HepG2 (cell line): ENCODE measurements around the gene CCN2. TPM values are rescaled to one million over a fixed set of nuclear protein-coding genes. Genes with fewer than 3 reads are reported as not detected.

Experiments
- BCLAF1 ChIP-seq: fragments of 450-650 bp; IDR thresholded peaks from 2 replicates; pipeline ENCODE4 v1.6.1; 2017; ENCODE audit warnings: mild to moderate bottlenecking
- KAT7 ChIP-seq: IDR thresholded peaks from 2 replicates; pipeline ENCODE4 v1.6.1; 2018; ENCODE audit warnings: borderline replicate concordance, missing compliant biosample characterization
- KDM2A ChIP-seq: sonication (generic); formaldehyde crosslinking; IDR thresholded peaks from 2 replicates; pipeline ENCODE4 v1.4.0; 2020; ENCODE audit warnings: low read depth, missing genetic modification reagents, borderline replicate concordance
- MAZ ChIP-seq, 2 experiments: sonication (generic) in 1 of 2; formaldehyde crosslinking in 1 of 2; IDR thresholded peaks; 2 replicates each; pipeline versions ENCODE4 v1.5.0 to v1.6.1; 2012 to 2020; ENCODE audit warnings: low read depth in 2 of 2, mild to moderate bottlenecking in 2 of 2, borderline replicate concordance in 1 of 2, improper control_type of control experiment in 1 of 2, low read length in 1 of 2, missing genetic modification reagents in 1 of 2, moderate library complexity in 1 of 2
- ONECUT2 ChIP-seq: sonication (generic); formaldehyde crosslinking; IDR thresholded peaks from 2 replicates; pipeline ENCODE4 v1.4.0; 2020; ENCODE audit warnings: missing genetic modification reagents
- RFX1 ChIP-seq: fragments of 450-650 bp; IDR thresholded peaks from 2 replicates; pipeline ENCODE4 v1.6.1; 2017
- RFXAP ChIP-seq: sonication (generic); formaldehyde crosslinking; IDR thresholded peaks from 2 replicates; pipeline ENCODE4 v1.4.0; 2020; ENCODE audit warnings: missing genetic modification reagents, borderline replicate concordance
- TBP ChIP-seq: sonication (generic); formaldehyde crosslinking; IDR thresholded peaks from 2 replicates; pipeline ENCODE4 v1.5.0; 2020; ENCODE audit warnings: missing genetic modification reagents
- TEAD2 ChIP-seq: sonication (generic); formaldehyde crosslinking; IDR thresholded peaks from 2 replicates; pipeline ENCODE4 v1.9.0; 2021; ENCODE audit warnings: missing genetic modification reagents
- USF2 ChIP-seq, 2 experiments: sonication (generic) in 1 of 2; formaldehyde crosslinking in 1 of 2; IDR thresholded peaks; 2 replicates each; pipeline versions ENCODE4 v1.5.1 to v1.6.1; 2011 to 2020; ENCODE audit warnings: borderline replicate concordance in 1 of 2, low read depth in 1 of 2, low read length in 1 of 2, mild to moderate bottlenecking in 1 of 2, missing genetic modification reagents in 1 of 2, moderate library complexity in 1 of 2
- ZBTB46 ChIP-seq: sonication (generic); formaldehyde crosslinking; IDR thresholded peaks from 2 replicates; pipeline ENCODE4 v1.4.0; 2020; ENCODE audit warnings: mild to moderate bottlenecking, missing genetic modification reagents, borderline replicate concordance
- ZNF20 ChIP-seq: sonication (generic); formaldehyde crosslinking; IDR thresholded peaks from 2 replicates; pipeline ENCODE4 v1.4.0; 2020; ENCODE audit warnings: mild to moderate bottlenecking, moderate library complexity, missing genetic modification reagents
- ZNF383 ChIP-seq: sonication (generic); formaldehyde crosslinking; IDR thresholded peaks from 2 replicates; pipeline ENCODE4 v1.4.0; 2020; ENCODE audit warnings: missing genetic modification reagents, mild to moderate bottlenecking, borderline replicate concordance
- ZNF451 ChIP-seq: sonication (generic); formaldehyde crosslinking; IDR thresholded peaks from 2 replicates; pipeline ENCODE4 v1.5.0; 2020; ENCODE audit warnings: mild to moderate bottlenecking, missing genetic modification reagents
- ZNF496 ChIP-seq: sonication (generic); formaldehyde crosslinking; IDR thresholded peaks from 2 replicates; pipeline ENCODE4 v1.8.1; 2023; ENCODE audit warnings: mild to moderate bottlenecking, moderate library complexity, missing genetic modification reagents; ENCODE audit not compliant: insufficient replicate concordance
- ZNF556 ChIP-seq: sonication (generic); formaldehyde crosslinking; IDR thresholded peaks from 2 replicates; pipeline ENCODE4 v1.4.0; 2020; ENCODE audit warnings: mild to moderate bottlenecking, missing genetic modification reagents, borderline replicate concordance
- ZNF614 ChIP-seq: IDR thresholded peaks from 2 replicates; pipeline ENCODE4 v1.6.1; 2018; ENCODE audit warnings: missing biosample characterization, missing genetic modification reagents, inconsistent platforms, borderline replicate concordance
- polyA plus RNA-seq, 8 experiments: library from polyadenylated mRNA; depleted of rRNA in 3 of 8; stranded (reverse) in 7 of 8; unstranded in 1 of 8; fragments of >200 nt; fragmentation: Illumina TruSeq in 4 of 8; extraction: Trizol in 4 of 8; gene quantifications; 2 replicates each; pipeline versions ENCODE4 v1.2.1 to v1.2.3, GENCODE V29; 2011 to 2016; ENCODE audit warnings: low read depth in 4 of 8, missing spikeins in 1 of 8, mixed read lengths in 1 of 8; ENCODE audit not compliant: insufficient read depth in 1 of 8
- total RNA-seq, 5 experiments: library from RNA; depleted of rRNA; stranded (reverse); fragments of >200 nt; fragmentation: Illumina TruSeq; extraction: Trizol; gene quantifications; 2 replicates each; pipeline ENCODE4 v1.2.3, GENCODE V29; 2016; ENCODE audit warnings: low read depth in 1 of 5

Gene CCN2
- total and polyA plus RNA-seq, 2 of the 13 experiments (the other 11 are each of a cell fraction or from before 2014, with no cell fraction given): 34.7 to 316 TPM

DNA sequence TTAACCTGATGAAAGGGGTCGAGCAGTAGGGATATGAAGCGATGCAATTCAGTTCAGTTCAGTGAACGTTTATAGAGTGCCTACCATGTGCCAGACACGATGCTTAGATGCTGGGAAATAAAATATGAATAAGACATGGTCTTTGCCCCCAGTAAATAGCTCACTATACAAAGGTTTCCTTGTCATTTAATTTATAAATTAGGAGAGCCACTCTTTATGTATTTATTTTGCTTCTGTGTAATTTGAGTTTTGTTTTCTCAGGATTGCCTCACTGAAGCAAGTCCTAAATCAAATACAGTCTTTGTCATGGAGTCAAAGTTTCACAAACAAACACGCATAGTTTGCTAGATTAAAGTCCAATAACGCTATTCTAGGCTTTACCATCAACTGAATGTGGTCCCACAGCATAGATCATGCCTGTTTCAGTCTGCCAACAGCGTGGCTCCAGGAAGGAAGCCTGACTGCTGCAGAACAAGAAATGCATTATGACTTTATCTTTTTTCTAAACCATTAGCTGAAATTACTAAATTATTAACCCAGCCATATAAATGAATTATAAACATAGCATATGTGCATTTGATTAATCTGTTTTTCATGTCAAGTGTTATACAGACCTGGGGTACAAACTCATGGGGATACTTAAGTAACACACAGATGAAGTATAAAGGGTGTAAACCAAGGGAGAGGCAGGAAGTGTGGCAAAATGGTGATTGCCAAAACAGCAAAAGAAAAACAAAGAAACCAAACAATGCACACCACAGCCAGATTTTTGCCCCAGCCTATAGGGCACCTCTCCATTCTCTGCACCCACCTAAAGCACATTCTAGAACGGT is 29.8 kb upstream of the CCN2 start (continued):
- no peak for TF ChIP-seq BCLAF1
- TF ChIP-seq MAZ (IDR thresholded peaks at IDR 0.05; ENCODE audit: borderline replicate concordance, low read depth, low read length): no peak
- peak; percentile 42; the same call in 1 of the 2 replicates for TF ChIP-seq MAZ (CRISPR knock-in tag; IDR thresholded peaks at IDR 0.05; ENCODE audit: low read depth)
- no peak for TF ChIP-seq ONECUT2 (CRISPR knock-in tag)
- TF ChIP-seq TEAD2 (CRISPR knock-in tag): no peak
- no peak; the same call in 1 of the 2 replicates for TF ChIP-seq RFXAP (CRISPR knock-in tag)
- TF ChIP-seq ZNF556 (CRISPR knock-in tag): no peak
- no peak for TF ChIP-seq ZBTB46 (CRISPR knock-in tag)
- TF ChIP-seq ZNF496 (CRISPR knock-in tag): no peak
- TF ChIP-seq KAT7 (CRISPR knock-in tag): no peak; the same call in 1 of the 2 replicates
- TF ChIP-seq ZNF20 (CRISPR knock-in tag): no peak
- TF ChIP-seq USF2 (IDR thresholded peaks at IDR 0.05; ENCODE audit: low read depth, low read length): no peak
- TF ChIP-seq USF2 (CRISPR knock-in tag; IDR thresholded peaks at IDR 0.05; ENCODE audit: borderline replicate concordance): peak; percentile 59; the same call in 1 of the 2 replicates
- no peak for TF ChIP-seq RFX1
- TF ChIP-seq ZNF383 (CRISPR knock-in tag): no peak; the same call in 1 of the 2 replicates
- no peak; the same call in 1 of the 2 replicates for TF ChIP-seq ZNF451
- TF ChIP-seq KDM2A: 0 out of 2 replicates have a peak, but pooled peaks have one; percentile 21
- TF ChIP-seq TBP: no peak
- TF ChIP-seq ZNF614 (CRISPR knock-in tag): peak; percentile 87
